IMR-90 (cell line): ENCODE data around the gene SRRM4.

Experiments used
- MXI1 ChIP-seq: IDR thresholded peaks from 2 replicates; pipeline ENCODE4 v1.6.1; 2012; ENCODE audit warnings: low read depth, mild to moderate bottlenecking, low read length, moderate library complexity, borderline replicate concordance
- POLR2A ChIP-seq: IDR thresholded peaks from 2 replicates; pipeline ENCODE4 v1.6.1; 2012; ENCODE audit warnings: mild to moderate bottlenecking, low read depth, low read length

DNA sequence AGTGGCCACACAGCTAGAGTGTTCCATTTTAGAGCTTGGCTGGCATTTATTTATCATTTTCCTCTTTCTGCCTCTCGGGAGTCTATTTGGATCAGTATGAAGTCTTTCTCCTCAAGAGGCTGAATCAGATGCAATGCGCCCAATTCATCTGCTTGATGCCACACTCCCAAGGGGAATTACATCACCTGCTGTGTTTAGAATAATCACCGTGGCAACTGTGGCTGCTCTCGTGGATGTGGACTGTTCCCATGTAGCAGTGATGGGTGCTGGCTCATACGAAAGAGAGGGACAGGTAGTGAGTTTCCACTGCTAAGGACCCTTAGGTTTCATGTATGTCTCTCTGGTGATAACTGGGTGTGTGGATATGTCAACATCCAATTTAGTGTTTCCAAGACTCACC, 70.7 kb downstream of the SRRM4 start:
- TF ChIP-seq POLR2A (no peak), MXI1 (no peak)
